Mesenchymal stem cell (in vitro differentiated cells and primary cell): Measurements from ENCODE around the gene MYO15B.

Source experiments
- DNase-seq: peaks from one replicate; pipeline ENCODE4 v3.0.0-alpha.2; 2013
- H2AFZ ChIP-seq: one replicate; pipeline ENCODE4 v1.6.1; 2013; ENCODE audit warnings: low read depth, mild to moderate bottlenecking, control low read depth, inconsistent platforms, low read length, moderate library complexity
- H2AK5ac ChIP-seq: 2 replicates; pipeline ENCODE4 v1.6.1; 2013; ENCODE audit warnings: low read length, moderate library complexity, mild to moderate bottlenecking, inconsistent platforms; ENCODE audit not compliant: severe bottlenecking
- H2BK120ac ChIP-seq: one replicate; pipeline ENCODE4 v1.6.1; 2013; ENCODE audit warnings: low read depth, mild to moderate bottlenecking, inconsistent platforms, low read length, moderate library complexity
- H2BK12ac ChIP-seq, 2 experiments: one replicate each; pipeline ENCODE4 v1.6.1; 2013; ENCODE audit warnings: inconsistent platforms in 2 of 2, low read length in 2 of 2, mild to moderate bottlenecking in 2 of 2, moderate library complexity in 2 of 2, control low read depth in 1 of 2
- H2BK15ac ChIP-seq: one replicate; pipeline ENCODE4 v1.6.1; 2013; ENCODE audit warnings: mild to moderate bottlenecking, low read depth, inconsistent platforms; ENCODE audit not compliant: poor library complexity, severe bottlenecking
- H2BK5ac ChIP-seq: 2 replicates; pipeline ENCODE4 v1.6.1; 2013; ENCODE audit warnings: low read depth, mild to moderate bottlenecking, low read length, control low read depth, inconsistent platforms; ENCODE audit not compliant: poor library complexity, severe bottlenecking
- H3K14ac ChIP-seq, 2 experiments: one replicate each; pipeline ENCODE4 v1.6.1; 2013; ENCODE audit warnings: inconsistent platforms in 2 of 2, low read length in 2 of 2, control low read depth in 1 of 2, mild to moderate bottlenecking in 1 of 2, moderate library complexity in 1 of 2
- H3K18ac ChIP-seq, 2 experiments: one replicate each; pipeline ENCODE4 v1.6.1; 2013; ENCODE audit warnings: inconsistent platforms in 2 of 2, low read length in 2 of 2, control low read depth in 1 of 2, low read depth in 1 of 2, mild to moderate bottlenecking in 1 of 2
- H3K23ac ChIP-seq, 2 experiments: one replicate each; pipeline ENCODE4 v1.6.1; 2013; ENCODE audit warnings: inconsistent platforms in 2 of 2, low read length in 2 of 2, mild to moderate bottlenecking in 2 of 2, moderate library complexity in 2 of 2, control low read depth in 1 of 2
- H3K27ac ChIP-seq: 2 replicates; pipeline ENCODE4 v1.5.1; 2013; ENCODE audit warnings: mild to moderate bottlenecking, moderate library complexity, low read length, control low read depth, inconsistent platforms; ENCODE audit not compliant: poor library complexity, severe bottlenecking
- H3K27me3 ChIP-seq, 2 experiments: 2 replicates each; pipeline versions ENCODE4 v1.6.1 to v1.7.0; 2013; ENCODE audit warnings: low read length in 2 of 2, mild to moderate bottlenecking in 2 of 2, moderate library complexity in 2 of 2, control low read depth in 1 of 2, inconsistent platforms in 1 of 2; ENCODE audit not compliant: control insufficient read depth in 1 of 2, insufficient read depth in 1 of 2
- H3K36me3 ChIP-seq, 2 experiments: 2 replicates each; pipeline versions ENCODE4 v1.6.1 to v1.7.0; 2013; ENCODE audit warnings: low read length in 2 of 2, control low read depth in 1 of 2, inconsistent platforms in 1 of 2, low read depth in 1 of 2, mild to moderate bottlenecking in 1 of 2; ENCODE audit not compliant: insufficient read depth in 2 of 2, control insufficient read depth in 1 of 2
- H3K4ac ChIP-seq, 2 experiments: one replicate each; pipeline ENCODE4 v1.6.1; 2013; ENCODE audit warnings: inconsistent platforms in 2 of 2, low read length in 2 of 2, mild to moderate bottlenecking in 2 of 2, moderate library complexity in 2 of 2, control low read depth in 1 of 2, low read depth in 1 of 2
- H3K4me1 ChIP-seq: 2 replicates; pipeline ENCODE4 v1.6.1; 2013; ENCODE audit warnings: low read depth, low read length, control low read depth; ENCODE audit not compliant: control insufficient read depth, insufficient read depth
- H3K4me2 ChIP-seq: 2 replicates; pipeline ENCODE4 v1.6.1; 2013; ENCODE audit warnings: low read length, mild to moderate bottlenecking, inconsistent platforms; ENCODE audit not compliant: poor library complexity, severe bottlenecking
- H3K4me3 ChIP-seq, 2 experiments: 2 replicates each; pipeline versions ENCODE4 v1.5.1 to v1.7.0; 2013; ENCODE audit warnings: low read length in 2 of 2, mild to moderate bottlenecking in 2 of 2, control low read depth in 1 of 2, low read depth in 1 of 2; ENCODE audit not compliant: insufficient read depth in 1 of 2
- H3K79me1 ChIP-seq: replicated peaks from 2 replicates; pipeline ENCODE4 v1.6.1; 2013; ENCODE audit warnings: mild to moderate bottlenecking, control low read depth, low read length, inconsistent platforms; ENCODE audit not compliant: poor library complexity, severe bottlenecking
- H3K9ac ChIP-seq: 2 replicates; pipeline ENCODE4 v1.7.0; 2013; ENCODE audit warnings: mild to moderate bottlenecking, low read length, moderate library complexity
- H3K9me3 ChIP-seq: 2 replicates; pipeline ENCODE4 v1.7.0; 2013; ENCODE audit warnings: mild to moderate bottlenecking, low read length; ENCODE audit not compliant: control insufficient read depth
- H4K8ac ChIP-seq: one replicate; pipeline ENCODE4 v1.6.1; 2013; ENCODE audit warnings: inconsistent platforms, mild to moderate bottlenecking, low read length, moderate library complexity
- H4K91ac ChIP-seq: one replicate; pipeline ENCODE4 v1.6.1; 2013; ENCODE audit warnings: mild to moderate bottlenecking, low read length, inconsistent platforms
- WGBS: methylation state at CpG from one replicate; pipeline ENCODE4 v1.1.7; 2013; ENCODE audit warnings: mixed read lengths; 5-methylcytosine and 5-hydroxymethylcytosine counted together

Gene MYO15B

DNA sequence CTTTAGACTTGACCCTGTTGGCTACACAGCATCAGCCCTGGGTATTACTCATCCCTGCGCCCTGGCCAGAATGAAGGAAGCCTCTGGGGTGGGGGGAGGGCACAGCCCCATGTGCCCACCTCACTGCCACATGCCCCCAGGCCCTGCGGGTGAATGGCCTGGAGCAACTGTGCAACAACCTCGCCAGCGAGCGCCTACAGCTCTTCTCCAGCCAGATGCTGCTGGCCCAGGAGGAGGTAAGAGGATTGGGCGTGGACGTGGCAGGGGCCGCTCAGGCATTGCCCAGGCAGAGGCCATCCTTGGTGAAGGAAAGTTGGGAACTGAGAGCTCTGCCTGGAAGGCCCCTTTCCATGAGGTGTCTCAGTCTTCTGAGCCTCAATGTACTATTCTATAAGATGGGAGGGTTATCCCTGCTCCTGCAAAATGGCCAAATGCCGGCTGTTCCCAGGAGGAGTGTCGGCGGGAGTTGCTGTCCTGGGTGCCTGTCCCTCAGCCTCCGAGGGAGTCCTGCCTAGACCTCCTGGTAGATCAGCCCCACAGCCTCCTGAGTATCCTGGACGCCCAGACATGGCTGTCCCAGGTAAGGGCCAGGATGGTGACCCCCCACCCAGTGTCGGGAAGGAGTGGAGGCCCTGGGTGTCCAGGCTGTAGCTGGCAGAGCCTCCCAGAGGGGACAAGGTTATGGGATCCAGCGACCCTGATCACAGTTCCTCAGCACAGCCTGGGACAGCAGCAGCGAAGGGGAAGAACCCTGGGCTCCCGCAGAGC, 8.9 kb downstream of the MYO15B start:
- Histone ChIP-seq H3K4me2 (no peak overlapping the region), H3K4ac (no peak overlapping the region), H3K9me3 (no peaks in the 10 kb centered on the region), H3K4me1 (peaks cover 8% of the 10 kb centered on the region), H4K91ac (no peak overlapping the region), H2BK5ac (no peak overlapping the region), H2BK15ac (no peak overlapping the region), H2AK5ac (no peak overlapping the region), H3K23ac (no peak overlapping the region), H3K18ac (no peak overlapping the region), H2BK12ac (no peak overlapping the region), H4K8ac (no peak overlapping the region), H3K9ac (no peak overlapping the region), H3K4me3 (no peak overlapping the region), H3K27me3 (peaks cover 21 to 40% of the 10 kb centered on the region in 2 experiments), H3K27ac (no peak overlapping the region), H3K36me3 (no peaks in the 10 kb centered on the region), H2BK120ac (no peak overlapping the region), H2AFZ (no peak overlapping the region), H3K79me1 (no peaks in the 10 kb centered on the region), H3K14ac (no peak overlapping the region)
- no peak for DNase-seq
- WGBS, result 92% methylated on average over 17 of the region's 17 CpGs

DNA sequence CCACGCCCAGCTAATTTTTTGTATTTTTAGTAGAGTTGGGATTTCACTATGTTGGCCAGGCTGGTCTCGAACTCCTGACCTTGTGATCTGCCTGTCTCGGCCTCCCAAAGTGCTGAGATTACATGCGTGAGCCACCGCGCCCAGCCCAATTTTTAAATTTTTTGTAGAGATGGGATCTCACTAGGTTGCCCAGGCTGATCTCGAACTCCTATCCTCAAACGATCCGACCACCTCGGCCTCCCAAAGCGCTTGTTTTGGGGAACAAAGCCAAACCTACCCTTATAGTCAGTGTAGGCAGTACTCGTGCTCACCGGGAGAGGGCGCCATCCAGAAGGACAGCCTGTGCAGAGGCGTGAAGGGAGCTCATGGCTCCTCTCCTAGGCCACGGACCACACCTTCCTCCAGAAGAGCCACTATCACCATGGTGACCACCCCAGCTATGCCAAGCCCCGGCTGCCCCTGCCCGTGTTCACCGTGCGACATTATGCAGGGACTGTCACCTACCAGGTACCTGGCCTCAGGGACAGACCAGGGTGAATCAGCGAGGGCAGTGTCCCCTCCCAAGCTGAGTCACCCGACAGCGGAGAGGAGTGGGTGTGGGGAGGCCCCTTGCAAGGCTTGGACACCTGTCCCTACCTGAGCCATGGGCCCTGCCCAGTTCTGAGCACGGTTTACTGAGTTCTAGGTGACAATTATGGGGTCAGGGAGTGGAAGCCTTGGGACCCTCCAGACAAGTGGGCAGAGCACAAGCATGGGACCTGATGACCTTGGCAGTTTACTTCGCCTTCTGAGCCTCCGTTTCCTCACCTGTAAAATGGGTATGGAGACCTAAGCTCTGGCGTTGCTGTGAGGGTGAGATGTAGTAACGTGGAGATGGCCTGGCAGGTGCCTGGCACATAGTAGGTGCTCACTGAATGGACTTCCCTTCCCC, 13.7 kb downstream of the MYO15B start:
- Histone ChIP-seq H3K4me1 (peaks cover 16% of the 10 kb centered on the region), H2AFZ (no peak overlapping the region), H3K9me3 (no peaks in the 10 kb centered on the region), H3K4ac (no peak overlapping the region), H3K18ac (no peak overlapping the region), H2AK5ac (no peak overlapping the region), H3K4me2 (no peak overlapping the region), H4K8ac (no peak overlapping the region), H3K23ac (no peak overlapping the region), H3K36me3 (no peaks in the 10 kb centered on the region), H3K4me3 (no peak overlapping the region), H2BK15ac (no peak overlapping the region), H4K91ac (no peak overlapping the region), H3K9ac (no peak overlapping the region), H3K27ac (no peak overlapping the region), H3K79me1 (no peaks in the 10 kb centered on the region), H2BK5ac (no peak overlapping the region), H2BK12ac (no peak overlapping the region), H3K27me3 (peaks cover 6 to 12% of the 10 kb centered on the region in 2 experiments), H2BK120ac (no peak overlapping the region), H3K14ac (peak overlapping the region in 1 of 2 experiments; percentile 6)
- WGBS, result 71% methylated on average over 28 of the region's 28 CpGs
- peak; percentile 24 for DNase-seq

DNA sequence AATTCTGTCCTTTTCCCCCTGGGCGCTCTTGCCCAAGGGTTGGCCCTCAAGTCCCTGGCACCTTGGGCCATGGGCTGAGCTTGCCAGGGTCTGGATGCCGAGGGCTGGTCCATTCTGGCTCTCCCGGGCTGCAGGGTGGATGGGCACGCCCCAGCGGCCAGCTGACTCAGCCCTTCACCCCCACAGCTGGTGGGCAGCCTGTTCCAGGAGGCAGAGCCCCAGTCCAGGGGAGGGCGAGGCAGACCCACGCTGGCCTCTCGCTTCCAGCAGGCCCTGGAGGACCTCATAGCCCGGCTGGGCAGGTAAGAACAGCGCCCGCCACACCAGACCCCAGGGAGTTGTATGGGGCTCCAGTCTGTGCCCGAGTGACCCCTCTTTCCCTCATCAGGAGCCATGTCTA, 15.0 kb downstream of the MYO15B start:
- H3K4me1 ChIP-seq, result peaks cover 16% of the 10 kb centered on the region
- H2BK15ac ChIP-seq, result no peak overlapping the region
- no peak overlapping the region for H3K4me3 ChIP-seq
- H3K4ac ChIP-seq, result no peak overlapping the region
- H3K27ac ChIP-seq, result no peak overlapping the region
- no peak overlapping the region for H2AFZ ChIP-seq
- H4K91ac ChIP-seq, result peak overlapping the region; percentile 28
- 83% methylated on average over 12 of the region's 12 CpGs for WGBS
- H3K27me3 ChIP-seq, result peaks cover 0 to 7% of the 10 kb centered on the region in 2 experiments
- H2BK12ac ChIP-seq, result no peak overlapping the region
- H3K36me3 ChIP-seq, result no peaks in the 10 kb centered on the region
- no peak overlapping the region for H4K8ac ChIP-seq
- no peak for DNase-seq
- H2BK5ac ChIP-seq, result no peak overlapping the region
- no peaks in the 10 kb centered on the region for H3K79me1 ChIP-seq
- no peak overlapping the region for H2BK120ac ChIP-seq
- no peak overlapping the region for H3K18ac ChIP-seq
- no peak overlapping the region for H3K9ac ChIP-seq
- H3K9me3 ChIP-seq, result no peaks in the 10 kb centered on the region
- H3K4me2 ChIP-seq, result no peak overlapping the region
- no peak overlapping the region for H3K14ac ChIP-seq
- H2AK5ac ChIP-seq, result no peak overlapping the region
- H3K23ac ChIP-seq, result no peak overlapping the region

DNA sequence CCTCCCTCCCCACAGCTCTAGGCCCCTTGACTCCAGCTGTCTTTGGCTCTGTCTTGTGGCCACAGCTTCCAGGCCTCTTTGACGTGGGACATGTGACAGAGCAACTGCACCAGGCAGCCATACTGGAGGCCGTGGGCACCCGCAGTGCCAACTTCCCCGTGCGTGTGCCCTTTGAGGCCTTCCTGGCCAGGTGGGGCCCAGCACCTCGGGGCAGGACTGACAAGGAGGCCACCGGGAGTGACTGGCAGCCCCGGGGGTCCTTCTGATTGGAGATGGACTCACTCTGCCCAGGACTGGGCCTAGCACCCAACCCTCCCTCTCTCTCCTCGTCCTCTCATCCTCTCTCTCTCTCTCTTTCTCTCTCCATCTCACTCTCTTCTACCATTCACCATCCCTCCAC, 15.5 kb downstream of the MYO15B start:
- Histone ChIP-seq H3K23ac (no peak overlapping the region), H3K27me3 (peaks cover 0 to 7% of the 10 kb centered on the region in 2 experiments), H2BK120ac (no peak overlapping the region), H3K79me1 (no peaks in the 10 kb centered on the region), H3K36me3 (no peaks in the 10 kb centered on the region), H3K4ac (no peak overlapping the region), H2BK12ac (no peak overlapping the region), H3K14ac (no peak overlapping the region), H3K27ac (no peak overlapping the region), H2AFZ (no peak overlapping the region), H3K4me1 (peaks cover 16% of the 10 kb centered on the region), H2BK5ac (no peak overlapping the region), H4K8ac (no peak overlapping the region), H3K4me3 (no peak overlapping the region), H3K9me3 (no peaks in the 10 kb centered on the region), H2BK15ac (no peak overlapping the region), H3K18ac (no peak overlapping the region), H4K91ac (no peak overlapping the region), H3K4me2 (no peak overlapping the region), H2AK5ac (no peak overlapping the region), H3K9ac (no peak overlapping the region)
- no peak for DNase-seq
- WGBS, result 82% methylated on average over 9 of the region's 9 CpGs
